Liver (tissue), 9 donors: ENCODE measurements around the gene LMF2. TPM values are rescaled to one million over a fixed set of nuclear protein-coding genes. Genes with fewer than 3 reads are reported as not detected.

Experiments used
- DNase-seq: peaks from one replicate; pipeline ENCODE4 v3.0.0-alpha.2; 2017; ENCODE audit warnings: low spot score
- H3K27ac ChIP-seq, 2 donors: one replicate each; pipeline ENCODE4 v1.7.0; 2013; ENCODE audit warnings: inconsistent platforms in 2 of 2, low read length in 2 of 2, control low read depth in 1 of 2, low read depth in 1 of 2, mild to moderate bottlenecking in 1 of 2
- H3K27me3 ChIP-seq, 4 donors: one replicate each; pipeline versions ENCODE4 v1.6.1 to v1.7.0; 2013; ENCODE audit warnings: low read length in 3 of 4, inconsistent platforms in 1 of 4, mild to moderate bottlenecking in 1 of 4, moderate library complexity in 1 of 4; ENCODE audit not compliant: control insufficient read depth in 4 of 4, insufficient read depth in 4 of 4
- H3K36me3 ChIP-seq, 4 donors: one replicate each; pipeline versions ENCODE4 v1.6.1 to v1.7.0; 2013; ENCODE audit warnings: low read length in 3 of 4, mild to moderate bottlenecking in 3 of 4, low read depth in 1 of 4, moderate library complexity in 1 of 4; ENCODE audit not compliant: control insufficient read depth in 4 of 4, insufficient read depth in 3 of 4
- H3K4me1 ChIP-seq, 4 donors: one replicate each; pipeline versions ENCODE4 v1.6.1 to v1.7.0; 2013; ENCODE audit warnings: low read length in 3 of 4, mild to moderate bottlenecking in 3 of 4, moderate library complexity in 1 of 4; ENCODE audit not compliant: control insufficient read depth in 4 of 4, insufficient read depth in 4 of 4
- H3K4me3 ChIP-seq, 3 donors: one replicate each; pipeline versions ENCODE4 v1.6.1 to v1.7.0; 2013; ENCODE audit warnings: low read length in 3 of 3, control low read depth in 1 of 3, low read depth in 1 of 3, mild to moderate bottlenecking in 1 of 3
- H3K9ac ChIP-seq, 2 donors: one replicate each; pipeline ENCODE4 v1.7.0; 2013; ENCODE audit warnings: low read length in 2 of 2, mild to moderate bottlenecking in 2 of 2, moderate library complexity in 2 of 2, control low read depth in 1 of 2, low read depth in 1 of 2
- H3K9me3 ChIP-seq, 4 donors: one replicate each; pipeline versions ENCODE4 v1.6.1 to v1.7.0; 2013; ENCODE audit warnings: low read length in 3 of 4; ENCODE audit not compliant: control insufficient read depth in 4 of 4
- EGR1 ChIP-seq, 2 donors: IDR thresholded peaks; 2 replicates each; pipeline ENCODE4 v1.6.1; 2016 to 2018; ENCODE audit warnings: antibody characterized with exemption in 2 of 2, low read depth in 2 of 2
- FOXA1 ChIP-seq: IDR thresholded peaks from 2 replicates; pipeline ENCODE4 v1.6.1; 2016; ENCODE audit warnings: antibody characterized with exemption
- FOXA2 ChIP-seq: IDR thresholded peaks from 2 replicates; pipeline ENCODE4 v1.6.1; 2016; ENCODE audit warnings: antibody characterized with exemption
- HNF4A ChIP-seq, 2 donors: conservative IDR thresholded peaks; 2 replicates each; pipeline ENCODE4 v1.6.1; 2016; ENCODE audit warnings: antibody characterized with exemption in 2 of 2, mild to moderate bottlenecking in 2 of 2
- HNF4G ChIP-seq: IDR thresholded peaks from 2 replicates; pipeline ENCODE4 v1.6.1; 2016; ENCODE audit warnings: antibody characterized with exemption
- JUND ChIP-seq, 2 donors: IDR thresholded peaks; 2 replicates each; pipeline ENCODE4 v1.6.1; 2016; ENCODE audit warnings: antibody characterized with exemption in 2 of 2
- NR2F2 ChIP-seq: IDR thresholded peaks from 2 replicates; pipeline ENCODE4 v1.6.1; 2016; ENCODE audit warnings: antibody characterized with exemption
- RAD21 ChIP-seq, 2 donors: IDR thresholded peaks; 2 replicates each; pipeline ENCODE4 v1.6.1; 2016; ENCODE audit warnings: antibody characterized with exemption in 2 of 2, mild to moderate bottlenecking in 2 of 2
- RXRA ChIP-seq, 2 donors: IDR thresholded peaks; 2 replicates each; pipeline ENCODE4 v1.6.1; 2017 to 2018; ENCODE audit warnings: antibody characterized with exemption in 2 of 2, mild to moderate bottlenecking in 1 of 2
- SP1 ChIP-seq: IDR thresholded peaks from 2 replicates; pipeline ENCODE4 v1.6.1; 2018; ENCODE audit warnings: antibody characterized with exemption, mild to moderate bottlenecking
- YY1 ChIP-seq: IDR thresholded peaks from 2 replicates; pipeline ENCODE4 v1.6.1; 2016; ENCODE audit warnings: antibody characterized with exemption, mild to moderate bottlenecking
- WGBS: extraction: QIAGEN DNeasy Blood & Tissue Kit; methylation state at CpG from one replicate; pipeline ENCODE4 v1.1.7; 2013; 5-methylcytosine and 5-hydroxymethylcytosine counted together
- polyA plus RNA-seq, 2 donors: library from polyadenylated mRNA; stranded (reverse) in 1 of 2; unstranded in 1 of 2; fragments of 200-250 nt in 1 of 2; fragments of >200 nt in 1 of 2; fragmentation: Nextera tagmentation in 1 of 2; extraction: Ambion mirVana in 1 of 2; gene quantifications; one replicate each; pipeline versions ENCODE4 v1.2.1 to v1.2.3, GENCODE V29; 2013 to 2015
- total RNA-seq, 2 donors: library from RNA; depleted of rRNA; stranded (reverse); fragments of >200 nt; gene quantifications; one replicate each; pipeline ENCODE4 v1.2.3, GENCODE V29; 2014
- TF ChIP-seq, protein P1 (sequence below): fragments of 150-350 bp; IDR thresholded peaks from 2 replicates; pipeline ENCODE4 v1.5.1; 2017; ENCODE audit warnings: improper control_type of control experiment, low read depth, low read length; ENCODE audit not compliant: missing input control
- TF ChIP-seq, protein P2 (sequence below): IDR thresholded peaks from 2 replicates; pipeline ENCODE4 v1.6.1; 2016; ENCODE audit warnings: antibody characterized with exemption
- TF ChIP-seq, protein P3 (sequence below): IDR thresholded peaks from 2 replicates; pipeline ENCODE4 v1.6.1; 2016; ENCODE audit warnings: antibody characterized with exemption
- donor health status: healthy.
- donor health status: healthy.
- donor health status: healthy.
- donor health status: healthy.
- donor health status: healthy.

Gene LMF2
- total and polyA plus RNA-seq, 4 donors, result 16.7 to 35.6 (median 25.9) TPM

DNA sequence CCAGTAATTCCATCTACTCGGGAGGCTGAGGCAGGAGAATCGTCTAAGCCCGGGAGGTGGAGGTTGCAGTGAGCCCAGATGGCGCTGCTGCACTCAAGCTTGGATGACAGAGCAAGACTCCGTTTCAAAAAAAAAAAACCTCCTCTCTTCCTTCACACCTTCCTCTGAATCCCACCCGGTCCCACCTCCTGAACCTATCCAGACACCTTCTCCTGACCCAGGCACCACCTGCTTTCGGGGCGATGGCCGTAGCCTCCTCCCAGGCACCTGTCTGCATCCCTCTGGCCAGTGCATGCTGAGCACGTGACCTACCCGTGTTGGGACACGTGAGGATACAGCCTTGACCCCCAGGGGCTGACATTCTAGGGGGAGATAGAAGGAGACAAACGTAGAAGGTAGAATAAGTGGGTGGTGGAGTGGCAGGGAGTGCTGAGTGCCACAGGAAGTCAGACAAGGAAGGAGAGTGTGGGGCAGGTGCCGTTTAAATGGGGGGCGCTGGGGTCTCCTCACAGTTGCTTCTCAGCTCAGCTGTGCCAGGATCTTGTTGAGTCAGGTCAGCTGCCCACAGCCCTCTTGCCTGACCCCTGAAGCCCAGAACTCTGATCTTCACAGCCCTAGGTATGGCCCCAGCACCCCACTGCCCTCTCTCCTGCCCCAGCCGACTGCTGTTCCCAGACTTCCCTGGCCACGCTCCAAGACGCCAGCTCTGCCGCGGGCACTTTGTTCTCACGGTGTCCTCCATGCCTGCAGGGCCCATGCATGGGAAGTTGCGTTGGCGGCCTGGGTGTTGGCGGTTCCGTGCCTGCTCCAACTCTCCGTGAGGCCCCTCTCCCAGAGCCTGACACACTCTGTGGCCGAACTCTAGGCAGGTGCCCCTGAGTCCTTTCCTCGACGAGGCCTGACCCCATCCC lies 22.0 kb downstream of the LMF2 start:
- Histone ChIP-seq H3K9ac (no peak overlapping the region), H3K4me3 (no peak overlapping the region), H3K27me3 (no peaks in the 10 kb centered on the region), H3K4me1 (peaks cover 0 to 27% (median 8%) of the 10 kb centered on the region in 4 donors), H3K27ac (no peak overlapping the region), H3K9me3 (no peaks in the 10 kb centered on the region), H3K36me3 (no peaks in the 10 kb centered on the region)
- DNase-seq, result no peak
- TF ChIP-seq, protein P1, sequence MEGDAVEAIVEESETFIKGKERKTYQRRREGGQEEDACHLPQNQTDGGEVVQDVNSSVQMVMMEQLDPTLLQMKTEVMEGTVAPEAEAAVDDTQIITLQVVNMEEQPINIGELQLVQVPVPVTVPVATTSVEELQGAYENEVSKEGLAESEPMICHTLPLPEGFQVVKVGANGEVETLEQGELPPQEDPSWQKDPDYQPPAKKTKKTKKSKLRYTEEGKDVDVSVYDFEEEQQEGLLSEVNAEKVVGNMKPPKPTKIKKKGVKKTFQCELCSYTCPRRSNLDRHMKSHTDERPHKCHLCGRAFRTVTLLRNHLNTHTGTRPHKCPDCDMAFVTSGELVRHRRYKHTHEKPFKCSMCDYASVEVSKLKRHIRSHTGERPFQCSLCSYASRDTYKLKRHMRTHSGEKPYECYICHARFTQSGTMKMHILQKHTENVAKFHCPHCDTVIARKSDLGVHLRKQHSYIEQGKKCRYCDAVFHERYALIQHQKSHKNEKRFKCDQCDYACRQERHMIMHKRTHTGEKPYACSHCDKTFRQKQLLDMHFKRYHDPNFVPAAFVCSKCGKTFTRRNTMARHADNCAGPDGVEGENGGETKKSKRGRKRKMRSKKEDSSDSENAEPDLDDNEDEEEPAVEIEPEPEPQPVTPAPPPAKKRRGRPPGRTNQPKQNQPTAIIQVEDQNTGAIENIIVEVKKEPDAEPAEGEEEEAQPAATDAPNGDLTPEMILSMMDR, result no peak
- TF ChIP-seq SP1 (no peak), EGR1 (IDR thresholded peaks at IDR 0.05; ENCODE audit: low read depth in 2 of 2) (no peak), HNF4A (conservative IDR thresholded peaks at IDR 0.05) (peak in 1 of 2 donors; percentile 4), RXRA (IDR thresholded peaks at IDR 0.05) (peak in 1 of 2 donors; percentile 19), RAD21 (IDR thresholded peaks at IDR 0.05) (no peak), FOXA1 (no peak), FOXA2 (no peak), YY1 (no peak), JUND (IDR thresholded peaks at IDR 0.05) (no peak), NR2F2 (no peak)
- TF ChIP-seq, protein P2, sequence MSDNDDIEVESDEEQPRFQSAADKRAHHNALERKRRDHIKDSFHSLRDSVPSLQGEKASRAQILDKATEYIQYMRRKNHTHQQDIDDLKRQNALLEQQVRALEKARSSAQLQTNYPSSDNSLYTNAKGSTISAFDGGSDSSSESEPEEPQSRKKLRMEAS, result no peak
- TF ChIP-seq, protein P3, sequence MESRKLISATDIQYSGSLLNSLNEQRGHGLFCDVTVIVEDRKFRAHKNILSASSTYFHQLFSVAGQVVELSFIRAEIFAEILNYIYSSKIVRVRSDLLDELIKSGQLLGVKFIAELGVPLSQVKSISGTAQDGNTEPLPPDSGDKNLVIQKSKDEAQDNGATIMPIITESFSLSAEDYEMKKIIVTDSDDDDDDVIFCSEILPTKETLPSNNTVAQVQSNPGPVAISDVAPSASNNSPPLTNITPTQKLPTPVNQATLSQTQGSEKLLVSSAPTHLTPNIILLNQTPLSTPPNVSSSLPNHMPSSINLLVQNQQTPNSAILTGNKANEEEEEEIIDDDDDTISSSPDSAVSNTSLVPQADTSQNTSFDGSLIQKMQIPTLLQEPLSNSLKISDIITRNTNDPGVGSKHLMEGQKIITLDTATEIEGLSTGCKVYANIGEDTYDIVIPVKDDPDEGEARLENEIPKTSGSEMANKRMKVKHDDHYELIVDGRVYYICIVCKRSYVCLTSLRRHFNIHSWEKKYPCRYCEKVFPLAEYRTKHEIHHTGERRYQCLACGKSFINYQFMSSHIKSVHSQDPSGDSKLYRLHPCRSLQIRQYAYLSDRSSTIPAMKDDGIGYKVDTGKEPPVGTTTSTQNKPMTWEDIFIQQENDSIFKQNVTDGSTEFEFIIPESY, result no peak
- 60% methylated on average over 29 of the region's 29 CpGs for whole genome bisulfite sequencing

DNA sequence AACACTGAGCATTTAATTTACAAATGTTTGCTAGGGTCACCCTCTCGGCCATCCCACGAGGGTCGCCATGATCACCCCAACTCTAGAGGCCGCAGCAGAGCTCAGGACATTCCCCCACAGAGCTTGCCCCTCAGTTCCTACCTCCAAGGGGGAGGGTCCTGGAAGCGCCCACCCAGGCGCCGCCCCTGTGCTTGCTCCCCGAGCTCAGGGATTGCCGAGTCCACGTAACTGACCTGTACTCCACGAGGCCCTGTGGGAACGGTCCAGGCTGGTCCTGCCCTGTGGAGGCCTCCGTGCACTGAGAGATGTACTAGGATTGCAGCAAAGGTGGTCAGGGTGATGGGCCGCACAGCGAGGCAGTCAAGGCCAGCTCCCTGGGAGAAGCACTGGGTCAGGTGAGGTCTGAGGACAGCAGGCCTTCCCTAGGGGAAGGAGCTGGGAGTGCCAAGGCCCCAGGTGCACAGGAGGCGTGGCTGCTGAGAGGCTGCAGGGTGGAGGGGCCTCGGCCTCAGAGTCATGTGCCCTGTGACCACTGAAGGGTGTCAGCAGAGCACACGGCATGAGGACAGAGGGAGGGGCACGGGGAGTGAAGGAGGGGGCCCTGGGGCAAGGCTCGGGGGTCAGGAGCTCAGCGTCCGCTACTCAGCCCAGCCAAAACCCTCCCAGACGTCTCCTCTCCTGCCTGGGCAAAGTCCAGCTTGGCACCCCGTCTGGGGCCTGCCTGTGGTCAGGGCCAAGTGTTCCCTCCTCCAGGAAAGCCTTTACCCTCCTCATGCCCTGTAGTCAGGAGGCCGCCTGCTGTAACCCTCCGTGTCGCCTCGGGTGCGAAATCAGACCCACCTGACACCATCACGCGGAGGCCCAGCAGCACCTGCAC lies 23.3 kb downstream of the LMF2 start:
- WGBS, result 82% methylated on average over 31 of the region's 31 CpGs
- Histone ChIP-seq H3K27ac (no peak overlapping the region), H3K4me1 (peaks cover 0 to 27% (median 8%) of the 10 kb centered on the region in 4 donors), H3K4me3 (no peak overlapping the region), H3K9me3 (no peaks in the 10 kb centered on the region), H3K27me3 (no peaks in the 10 kb centered on the region), H3K9ac (no peak overlapping the region), H3K36me3 (no peaks in the 10 kb centered on the region)
- TF ChIP-seq SP1 (no peak), EGR1 (IDR thresholded peaks at IDR 0.05; ENCODE audit: low read depth in 2 of 2) (no peak), RXRA (IDR thresholded peaks at IDR 0.05) (no peak), HNF4G (no peak)
- DNase-seq, result no peak
